B cell (primary cell): ENCODE data around the gene CELA3B.
"Not testable (repeated sequence)": the region's sequence is repeated elsewhere in the genome, so short reads cannot be mapped to it uniquely, and the experiment has no call there.

Experiments
- EZH2 ChIP-seq: IDR thresholded peaks from 2 replicates; pipeline ENCODE4 v1.6.1; 2012; ENCODE audit warnings: borderline replicate concordance, low read depth, mild to moderate bottlenecking, moderate library complexity, low read length; ENCODE audit not compliant: insufficient read depth, poor library complexity, severe bottlenecking
- TF ChIP-seq, protein P1 (sequence below): fragments of 200-600 bp; IDR thresholded peaks from one replicate; pipeline ENCODE4 v1.8.0; 2022; ENCODE audit warnings: antibody characterized with exemption, mild to moderate bottlenecking

- TF ChIP-seq, protein P1, sequence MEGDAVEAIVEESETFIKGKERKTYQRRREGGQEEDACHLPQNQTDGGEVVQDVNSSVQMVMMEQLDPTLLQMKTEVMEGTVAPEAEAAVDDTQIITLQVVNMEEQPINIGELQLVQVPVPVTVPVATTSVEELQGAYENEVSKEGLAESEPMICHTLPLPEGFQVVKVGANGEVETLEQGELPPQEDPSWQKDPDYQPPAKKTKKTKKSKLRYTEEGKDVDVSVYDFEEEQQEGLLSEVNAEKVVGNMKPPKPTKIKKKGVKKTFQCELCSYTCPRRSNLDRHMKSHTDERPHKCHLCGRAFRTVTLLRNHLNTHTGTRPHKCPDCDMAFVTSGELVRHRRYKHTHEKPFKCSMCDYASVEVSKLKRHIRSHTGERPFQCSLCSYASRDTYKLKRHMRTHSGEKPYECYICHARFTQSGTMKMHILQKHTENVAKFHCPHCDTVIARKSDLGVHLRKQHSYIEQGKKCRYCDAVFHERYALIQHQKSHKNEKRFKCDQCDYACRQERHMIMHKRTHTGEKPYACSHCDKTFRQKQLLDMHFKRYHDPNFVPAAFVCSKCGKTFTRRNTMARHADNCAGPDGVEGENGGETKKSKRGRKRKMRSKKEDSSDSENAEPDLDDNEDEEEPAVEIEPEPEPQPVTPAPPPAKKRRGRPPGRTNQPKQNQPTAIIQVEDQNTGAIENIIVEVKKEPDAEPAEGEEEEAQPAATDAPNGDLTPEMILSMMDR: not testable (repeated sequence)
- TF ChIP-seq EZH2: not testable (repeated sequence)
Measured at GRCh38 chr1:22002875-22003274, 26.1 kb downstream of the CELA3B start.
